Osteoblast (primary cell): ENCODE results near the gene MLANA. TPM values are rescaled to one million over a fixed set of nuclear protein-coding genes. Genes with fewer than 3 reads are reported as not detected.

Source experiments
- DNase-seq: peaks from one replicate; pipeline ENCODE4 v3.0.0; 2011; ENCODE audit warnings: low spot score, mixed read lengths; ENCODE audit not compliant: insufficient read length; ENCODE audit errors: missing footprints
- H2AFZ ChIP-seq: 2 replicates; pipeline ENCODE4 v1.6.0; 2011; ENCODE audit warnings: mild to moderate bottlenecking, low read length
- H3K27ac ChIP-seq: 2 replicates; pipeline ENCODE4 v1.5.1; 2011; ENCODE audit warnings: mild to moderate bottlenecking, low read depth, low read length, moderate library complexity
- H3K27me3 ChIP-seq: 2 replicates; pipeline ENCODE4 v1.6.0; 2012; ENCODE audit warnings: mild to moderate bottlenecking, control low read depth, inconsistent platforms, low read length, moderate library complexity; ENCODE audit not compliant: insufficient read depth
- H3K36me3 ChIP-seq: 2 replicates; pipeline ENCODE4 v1.5.1; 2011; ENCODE audit warnings: mild to moderate bottlenecking, low read length, control low read depth, moderate library complexity; ENCODE audit not compliant: insufficient read depth
- H3K4me1 ChIP-seq: 2 replicates; pipeline ENCODE4 v1.5.1; 2011; ENCODE audit warnings: mild to moderate bottlenecking, low read length, control low read depth, moderate library complexity; ENCODE audit not compliant: insufficient read depth
- H3K4me2 ChIP-seq: 2 replicates; pipeline ENCODE4 v1.6.0; 2011; ENCODE audit warnings: mild to moderate bottlenecking, low read length; ENCODE audit not compliant: insufficient read depth
- H3K4me3 ChIP-seq: fragments of 200-600 bp; sonication (generic); 3 replicates; pipeline ENCODE4 v1.5.1; 2012; ENCODE audit warnings: mild to moderate bottlenecking, low read length, inconsistent platforms; ENCODE audit not compliant: insufficient read depth
- H3K79me2 ChIP-seq: 2 replicates; pipeline ENCODE4 v1.6.0; 2012; ENCODE audit warnings: mild to moderate bottlenecking, low read length, control low read depth, inconsistent platforms; ENCODE audit not compliant: insufficient read depth
- H3K9me3 ChIP-seq: 2 replicates; pipeline ENCODE4 v1.5.1; 2011; ENCODE audit warnings: low read depth, low read length, control low read depth
- H4K20me1 ChIP-seq: 2 replicates; pipeline ENCODE4 v1.6.0; 2012; ENCODE audit warnings: mild to moderate bottlenecking, low read length, control low read depth; ENCODE audit not compliant: insufficient read depth
- CTCF ChIP-seq: IDR thresholded peaks from 2 replicates; pipeline ENCODE4 v1.5.1; 2011; ENCODE audit warnings: mild to moderate bottlenecking, low read depth, low read length, moderate library complexity; ENCODE audit errors: extremely low read depth
- total RNA-seq: library from RNA; depleted of rRNA; stranded (reverse); fragments of >200 nt; gene quantifications from 2 replicates; pipeline ENCODE4 v1.2.3, GENCODE V29; 2012

The MLANA gene
- total RNA-seq, 1 donor: not detected

DNA sequence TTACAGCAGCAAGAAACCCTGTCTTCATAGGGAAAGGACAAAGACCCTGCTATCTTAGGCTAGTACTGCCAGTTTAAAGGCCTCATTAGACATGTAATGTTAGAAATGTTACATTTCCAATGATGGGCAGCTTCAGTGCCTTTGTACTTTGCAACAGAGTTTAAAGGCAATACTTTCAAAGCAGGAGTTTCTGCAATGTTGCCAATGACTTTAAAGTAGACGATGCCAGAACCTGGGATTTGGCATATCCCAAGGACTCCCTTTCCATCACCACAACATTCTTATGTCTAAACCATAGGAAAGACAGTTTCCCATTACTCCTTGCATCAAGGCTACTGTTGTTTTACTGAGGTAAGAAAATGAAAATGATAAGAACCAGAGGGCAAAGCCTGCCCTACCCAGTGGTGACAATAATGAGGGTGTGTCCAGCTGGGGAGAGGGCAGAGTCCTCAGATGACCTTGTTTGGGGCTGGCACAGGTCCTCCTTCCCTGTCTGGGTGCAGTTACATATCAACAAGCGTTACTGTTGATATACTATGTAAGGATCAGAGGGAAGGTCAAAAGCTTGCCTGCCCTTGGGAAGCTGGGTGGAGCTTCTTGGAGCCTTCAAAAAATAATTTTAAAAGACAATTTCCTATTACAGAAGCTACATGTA lies 27.5 kb upstream of the MLANA start:
- no peaks in the 10 kb centered on the region for H3K79me2 ChIP-seq
- TF ChIP-seq CTCF: no peak
- no peaks in the 10 kb centered on the region for H3K36me3 ChIP-seq
- H3K27me3 ChIP-seq: no peaks in the 10 kb centered on the region
- H3K27ac ChIP-seq: no peak overlapping the region
- H3K4me3 ChIP-seq: no peak overlapping the region
- no peak overlapping the region for H2AFZ ChIP-seq
- no peaks in the 10 kb centered on the region for H3K9me3 ChIP-seq
- H4K20me1 ChIP-seq: no peaks in the 10 kb centered on the region
- no peaks in the 10 kb centered on the region for H3K4me1 ChIP-seq
- H3K4me2 ChIP-seq: no peak overlapping the region
- DNase-seq: peak; percentile 25

DNA sequence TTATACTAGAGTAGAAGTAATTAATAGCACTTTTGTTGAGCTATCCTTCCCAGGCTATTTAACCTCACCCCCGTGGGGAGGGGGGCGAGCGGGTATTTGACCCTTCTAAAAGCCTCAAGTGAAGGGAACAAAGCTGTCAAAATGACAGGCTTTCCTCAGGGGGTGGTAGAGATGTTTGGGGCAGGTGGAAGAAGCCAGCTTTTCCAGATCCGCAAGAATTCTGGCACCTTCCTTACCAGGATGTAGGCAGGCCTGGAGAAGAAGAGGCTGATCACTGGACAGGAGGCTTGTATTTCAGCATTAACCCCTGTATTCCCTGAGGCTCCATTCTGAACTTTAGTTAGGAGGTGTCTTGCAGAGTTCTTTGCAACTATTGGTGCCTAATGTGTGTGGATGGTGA lies 26.2 kb upstream of the MLANA start:
- no peak overlapping the region for H2AFZ ChIP-seq
- H4K20me1 ChIP-seq: no peaks in the 10 kb centered on the region
- no peaks in the 10 kb centered on the region for H3K4me1 ChIP-seq
- H3K36me3 ChIP-seq: no peaks in the 10 kb centered on the region
- no peaks in the 10 kb centered on the region for H3K27me3 ChIP-seq
- no peak overlapping the region for H3K4me2 ChIP-seq
- no peaks in the 10 kb centered on the region for H3K9me3 ChIP-seq
- H3K27ac ChIP-seq: no peak overlapping the region
- no peak for DNase-seq
- TF ChIP-seq CTCF: no peak
- H3K79me2 ChIP-seq: no peaks in the 10 kb centered on the region
- H3K4me3 ChIP-seq: no peak overlapping the region

- no peak for TF ChIP-seq CTCF
- Histone ChIP-seq H3K4me2 (no peak overlapping the region), H3K27me3 (no peaks in the 10 kb centered on the region), H3K79me2 (no peaks in the 10 kb centered on the region), H3K27ac (no peak overlapping the region), H4K20me1 (no peaks in the 10 kb centered on the region), H3K4me3 (no peak overlapping the region), H3K9me3 (no peaks in the 10 kb centered on the region), H3K36me3 (no peaks in the 10 kb centered on the region), H2AFZ (no peak overlapping the region), H3K4me1 (no peaks in the 10 kb centered on the region)
- peak; percentile 10 for DNase-seq
These were observed 24.4 kb upstream of the MLANA start for GRCh38 chr9:5866272-5866671.

DNA sequence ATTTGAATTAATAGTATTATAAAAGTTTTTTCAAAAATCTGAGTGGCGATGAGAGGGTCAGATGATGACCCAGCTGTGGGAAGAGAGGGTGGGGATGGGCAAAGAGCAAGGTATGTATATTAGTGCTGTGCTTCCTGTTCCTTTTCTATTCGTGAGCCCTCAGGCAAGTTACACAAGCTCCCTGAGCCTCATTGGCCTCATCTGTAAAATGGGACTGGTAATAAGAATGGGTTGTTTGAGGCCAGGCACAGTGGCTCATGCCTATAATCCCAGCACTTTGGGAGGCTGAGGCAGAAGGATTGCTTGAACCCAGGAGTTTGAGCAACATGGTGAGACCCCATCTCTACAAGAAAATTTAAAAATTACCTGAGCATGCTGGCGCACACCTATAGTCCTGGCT lies 24.0 kb upstream of the MLANA start:
- Histone ChIP-seq H3K36me3 (no peaks in the 10 kb centered on the region), H2AFZ (no peak overlapping the region), H3K4me1 (no peaks in the 10 kb centered on the region), H3K4me3 (no peak overlapping the region), H3K79me2 (no peaks in the 10 kb centered on the region), H3K27ac (no peak overlapping the region), H3K27me3 (no peaks in the 10 kb centered on the region), H4K20me1 (no peaks in the 10 kb centered on the region), H3K4me2 (no peak overlapping the region), H3K9me3 (no peaks in the 10 kb centered on the region)
- no peak for TF ChIP-seq CTCF
- DNase-seq: no peak
